Activated CD8-positive, alpha-beta memory T cell treated with anti-CD3 and anti-CD28 coated beads, Interleukin-2, amount 10 ng/mL, durations not matched to agents 7 days and 5 days (primary cell): Measurements from ENCODE around the gene MAPK8. TPM values are rescaled to one million over a fixed set of nuclear protein-coding genes. Genes with fewer than 3 reads are reported as not detected.

Experiments
- ATAC-seq: fragments of 150-1000 bp; cut with Tn5 transposase; one replicate; pipeline ENCODE4 v1.10.0; 2021; ENCODE audit warnings: moderate library complexity
- CTCF ChIA-PET: fragments of 350-600 bp; sonication (Branson Sonifier 250); formaldehyde crosslinking; loops from one replicate; lab custom pipeline; 2021; ENCODE audit warnings: antibody characterized with exemption; lab: Charles Lee
- DNase-seq: peaks from one replicate; pipeline ENCODE4 v3.0.0-alpha.2; 2020
- H3K27ac Mint-ChIP-seq: one replicate; pipeline ENCODE4 v1.8.0; 2021; ENCODE audit warnings: mild to moderate bottlenecking, mixed read lengths
- H3K27me3 Mint-ChIP-seq: one replicate; pipeline ENCODE4 v1.8.0; 2021; ENCODE audit warnings: mixed read lengths
- H3K36me3 Mint-ChIP-seq: one replicate; pipeline ENCODE4 v1.8.0; 2021; ENCODE audit warnings: mild to moderate bottlenecking, mixed read lengths
- H3K4me1 Mint-ChIP-seq: one replicate; pipeline ENCODE4 v1.8.0; 2021; ENCODE audit warnings: mixed read lengths
- H3K4me3 Mint-ChIP-seq: one replicate; pipeline ENCODE4 v1.8.0; 2021; ENCODE audit warnings: mild to moderate bottlenecking, moderate library complexity, mixed read lengths
- H3K9me3 Mint-ChIP-seq: one replicate; pipeline ENCODE4 v1.8.0; 2022; ENCODE audit warnings: low read depth, mixed read lengths
- total RNA-seq, 2 experiments: library from RNA; stranded (reverse); gene quantifications; one replicate each; pipeline ENCODE4 v1.2.3, GENCODE V29; 2021

Gene MAPK8
- total RNA-seq, 2 experiments from 2014 or later: 45.6 to 111 TPM

- H3K4me3 Mint-ChIP-seq: no peak overlapping the region
- CTCF ChIA-PET: no interaction called here
- DNase-seq: no peak
- peaks cover 2% of the 10 kb centered on the region for H3K4me1 Mint-ChIP-seq
- H3K36me3 Mint-ChIP-seq: no peaks in the 10 kb centered on the region
- no peak for ATAC-seq
- no peaks in the 10 kb centered on the region for H3K9me3 Mint-ChIP-seq
- peaks cover 38% of the 10 kb centered on the region for H3K27me3 Mint-ChIP-seq
- H3K27ac Mint-ChIP-seq: no peak overlapping the region
These were observed 168.4 kb downstream of the MAPK8 start for GRCh38 chr10:48474765-48475365.

GRCh38 chr10:48475943-48476278 lies 169.4 kb downstream of the MAPK8 start:
- Mint-ChIP-seq H3K27ac (no peak overlapping the region), H3K9me3 (no peaks in the 10 kb centered on the region), H3K27me3 (peaks cover 46% of the 10 kb centered on the region), H3K4me3 (no peak overlapping the region), H3K36me3 (no peaks in the 10 kb centered on the region), H3K4me1 (no peaks in the 10 kb centered on the region)
- CTCF ChIA-PET: no interaction called here
- no peak for ATAC-seq
- DNase-seq: peak; percentile 21

GRCh38 chr10:48476279-48476982 lies 170.0 kb downstream of the MAPK8 start:
- CTCF ChIA-PET: no interaction called here
- Mint-ChIP-seq H3K4me1 (no peaks in the 10 kb centered on the region), H3K9me3 (no peaks in the 10 kb centered on the region), H3K36me3 (no peaks in the 10 kb centered on the region), H3K27ac (no peak overlapping the region), H3K4me3 (no peak overlapping the region), H3K27me3 (peaks cover 46% of the 10 kb centered on the region)
- DNase-seq: peak; percentile 31
- ATAC-seq: no peak

- DNase-seq (peak; percentile 14), ATAC-seq (no peak)
- Mint-ChIP-seq H3K36me3 (no peaks in the 10 kb centered on the region), H3K4me3 (no peak overlapping the region), H3K4me1 (no peaks in the 10 kb centered on the region), H3K27ac (no peak overlapping the region), H3K27me3 (peaks cover 47% of the 10 kb centered on the region), H3K9me3 (no peaks in the 10 kb centered on the region)
- CTCF ChIA-PET: no interaction called here
These were observed 170.7 kb downstream of the MAPK8 start for GRCh38 chr10:48477141-48477540.

- no peak for ATAC-seq
- CTCF ChIA-PET: no interaction called here
These were observed 171.1 kb downstream of the MAPK8 start for GRCh38 chr10:48477616-48478015.

GRCh38 chr10:48478469-48478868 lies 172.0 kb downstream of the MAPK8 start:
- no peaks in the 10 kb centered on the region for H3K36me3 Mint-ChIP-seq
- DNase-seq (peak; percentile 33), ATAC-seq (no peak)
- H3K9me3 Mint-ChIP-seq: no peaks in the 10 kb centered on the region
- peaks cover 58% of the 10 kb centered on the region for H3K27me3 Mint-ChIP-seq
- CTCF ChIA-PET: no interaction called here
- H3K4me1 Mint-ChIP-seq: no peaks in the 10 kb centered on the region
- no peak overlapping the region for H3K4me3 Mint-ChIP-seq
- H3K27ac Mint-ChIP-seq: no peak overlapping the region

More at GRCh38 chr10:48477616-48478015, 171.1 kb downstream of the MAPK8 start:
- no peak for DNase-seq
- Mint-ChIP-seq H3K4me1 (no peaks in the 10 kb centered on the region), H3K36me3 (no peaks in the 10 kb centered on the region), H3K27me3 (peaks cover 49% of the 10 kb centered on the region), H3K9me3 (no peaks in the 10 kb centered on the region), H3K4me3 (no peak overlapping the region), H3K27ac (no peak overlapping the region)

- no peak for ATAC-seq
- CTCF ChIA-PET: no interaction called here
These were observed 172.7 kb downstream of the MAPK8 start for GRCh38 chr10:48478980-48479811.

GRCh38 chr10:48480397-48481374 lies 174.2 kb downstream of the MAPK8 start:
- peaks cover 63% of the 10 kb centered on the region for H3K27me3 Mint-ChIP-seq
- no peaks in the 10 kb centered on the region for H3K4me1 Mint-ChIP-seq
- no peak for ATAC-seq
- H3K27ac Mint-ChIP-seq: no peak overlapping the region
- peak; percentile 29 for DNase-seq
- no peak overlapping the region for H3K4me3 Mint-ChIP-seq
- H3K9me3 Mint-ChIP-seq: no peaks in the 10 kb centered on the region
- CTCF ChIA-PET: no interaction called here
- H3K36me3 Mint-ChIP-seq: no peaks in the 10 kb centered on the region

More at GRCh38 chr10:48478980-48479811, 172.7 kb downstream of the MAPK8 start:
- H3K27ac Mint-ChIP-seq: no peak overlapping the region
- no peaks in the 10 kb centered on the region for H3K36me3 Mint-ChIP-seq
- DNase-seq: peak; percentile 31
- peaks cover 64% of the 10 kb centered on the region for H3K27me3 Mint-ChIP-seq
- H3K9me3 Mint-ChIP-seq: no peaks in the 10 kb centered on the region
- no peaks in the 10 kb centered on the region for H3K4me1 Mint-ChIP-seq
- no peak overlapping the region for H3K4me3 Mint-ChIP-seq

- Mint-ChIP-seq H3K9me3 (no peaks in the 10 kb centered on the region), H3K27me3 (peaks cover 64% of the 10 kb centered on the region), H3K27ac (no peak overlapping the region), H3K36me3 (no peaks in the 10 kb centered on the region), H3K4me3 (no peak overlapping the region), H3K4me1 (no peaks in the 10 kb centered on the region)
- DNase-seq (peak; percentile 19), ATAC-seq (no peak)
- CTCF ChIA-PET: no interaction called here
These were observed 174.9 kb downstream of the MAPK8 start for GRCh38 chr10:48481385-48481784.

- DNase-seq (no peak), ATAC-seq (no peak)
- CTCF ChIA-PET: no interaction called here
- Mint-ChIP-seq H3K9me3 (no peaks in the 10 kb centered on the region), H3K27ac (no peak overlapping the region), H3K27me3 (peaks cover 67% of the 10 kb centered on the region), H3K4me1 (no peaks in the 10 kb centered on the region), H3K4me3 (no peak overlapping the region), H3K36me3 (no peaks in the 10 kb centered on the region)
These were observed 175.7 kb downstream of the MAPK8 start for GRCh38 chr10:48482207-48482606.

- no peaks in the 10 kb centered on the region for H3K9me3 Mint-ChIP-seq
- no peak for ATAC-seq
- H3K36me3 Mint-ChIP-seq: no peaks in the 10 kb centered on the region
- CTCF ChIA-PET: no interaction called here
- peaks cover 66% of the 10 kb centered on the region for H3K27me3 Mint-ChIP-seq
- no peaks in the 10 kb centered on the region for H3K4me1 Mint-ChIP-seq
- no peak for DNase-seq
- H3K27ac Mint-ChIP-seq: no peak overlapping the region
- H3K4me3 Mint-ChIP-seq: no peak overlapping the region
These were observed 178.4 kb downstream of the MAPK8 start for GRCh38 chr10:48484911-48485310.

- Mint-ChIP-seq H3K27me3 (peaks cover 60% of the 10 kb centered on the region), H3K4me3 (no peak overlapping the region), H3K4me1 (no peaks in the 10 kb centered on the region), H3K36me3 (no peaks in the 10 kb centered on the region), H3K27ac (no peak overlapping the region), H3K9me3 (no peaks in the 10 kb centered on the region)
- ATAC-seq (no peak), DNase-seq (no peak)
- CTCF ChIA-PET: no interaction called here
These were observed 179.2 kb downstream of the MAPK8 start for GRCh38 chr10:48485711-48486110.

- Mint-ChIP-seq H3K36me3 (no peaks in the 10 kb centered on the region), H3K27me3 (peaks cover 52% of the 10 kb centered on the region), H3K4me1 (no peaks in the 10 kb centered on the region), H3K27ac (no peak overlapping the region), H3K4me3 (no peak overlapping the region), H3K9me3 (no peaks in the 10 kb centered on the region)
- DNase-seq (no peak), ATAC-seq (no peak)
- CTCF ChIA-PET: no interaction called here
These were observed 180.8 kb downstream of the MAPK8 start for GRCh38 chr10:48487244-48487643.
